ENCODE results near the gene JTB. TPM values are rescaled to one million over a fixed set of nuclear protein-coding genes. Genes with fewer than 3 reads are reported as not detected.

Gene JTB
- total RNA-seq (2013): 175 TPM
- polyA plus RNA-seq (100 to 1,000 TPM; 150 to 391 (median 312) TPM), polyA minus RNA-seq (73.4 and 98.3 TPM in 2 replicates), total RNA-seq (3.9 to 17.1 (median 13.0) reads per million in 11 experiments)

- Histone ChIP-seq H3K9ac (ENCODE audit: insufficient read depth, low read length, poor library complexity, severe bottlenecking) (peak within 1 kb of the TSS; percentile 83), H3K27ac (ENCODE audit: low read depth in 1 of 2, low read length in 2 of 2) (peak within 1 kb of the TSS; percentile 53 to 85), H3K79me2 (ENCODE audit: insufficient read depth, low read length) (peaks cover 30% of the 10 kb centered on the region), H3K4me1 (ENCODE audit: control insufficient read depth in 1 of 2, insufficient read depth in 2 of 2, low read length in 2 of 2) (peaks cover 26 to 43% of the 10 kb centered on the region in 2 donors), H2AFZ (ENCODE audit: insufficient read depth, low read depth, low read length, poor library complexity, severe bottlenecking) (peak within 1 kb of the TSS; percentile 89), H3K9me3 (replicated peaks in 1 of 2; ENCODE audit: control insufficient read depth in 1 of 2, insufficient read depth in 1 of 2, low read length in 2 of 2) (no peaks in the 10 kb centered on the region), H4K20me1 (ENCODE audit: insufficient read depth, low read length) (peaks cover 6% of the 10 kb centered on the region), H3K4me3 (replicated peaks in 1 of 3; ENCODE audit: low read depth in 2 of 3, low read length in 3 of 3) (peak within 1 kb of the TSS; percentile 75 to 95 (median 77)), H3K27me3 (ENCODE audit: control insufficient read depth in 2 of 2, insufficient read depth in 2 of 2, low read length in 2 of 2) (no peaks in the 10 kb centered on the region), H3K4me2 (replicated peaks; ENCODE audit: extremely low read depth, low read length, poor library complexity, severe bottlenecking) (peak within 1 kb of the TSS; percentile 90), H3K36me3 (replicated peaks in 1 of 2; ENCODE audit: control insufficient read depth in 1 of 2, insufficient read depth in 2 of 2, low read length in 2 of 2) (peaks cover 23 to 31% of the 10 kb centered on the region in 2 donors)
- TF ChIP-seq CTCF (IDR thresholded peaks at IDR 0.05): no peak
- DNase-seq: peak; percentile 62 to 79 (median 72)
- H3K4me3 Mint-ChIP-seq: peak within 1 kb of the TSS; percentile 99
- peaks cover 0 to 2% (median 0%) of the 10 kb centered on the region in 3 donors for H3K27me3 Mint-ChIP-seq (ENCODE audit: low read depth in 3 of 3)
- peak within 1 kb of the TSS; percentile 90 to 97 (median 94) for H3K27ac Mint-ChIP-seq
- intact Hi-C loops (cut with micrococcal nuclease): no loop called here
- peaks cover 50% of the 10 kb centered on the region for H3K4me1 Mint-ChIP-seq
- WGBS (ENCODE audit: insufficient coverage): under 1% methylated on average over 68 of the region's 75 CpGs
- no peaks in the 10 kb centered on the region for H3K9me3 Mint-ChIP-seq
- peaks cover 25 to 33% of the 10 kb centered on the region in 2 donors for H3K36me3 Mint-ChIP-seq
Observed at GRCh38 chr1:153977250-153978240, at the start of gene JTB. JTB (minus strand) TSS chr1:153977674; CDS start chr1:153977252, 422 bp downstream.

- no CpG with 5 or more reads among the region's 1 CpG for WGBS (ENCODE audit: insufficient coverage)
- no peak overlapping the region for H3K27ac Mint-ChIP-seq
- intact Hi-C loops (cut with micrococcal nuclease): no loop called here
Observed at GRCh38 chr1:154019940-154020339, 42.5 kb upstream of the JTB start.

More at GRCh38 chr1:154019940-154020339, 42.5 kb upstream of the JTB start:
- TF ChIP-seq CTCF (IDR thresholded peaks at IDR 0.05): no peak
- Histone ChIP-seq H4K20me1 (ENCODE audit: insufficient read depth, low read length) (no peaks in the 10 kb centered on the region), H3K79me2 (ENCODE audit: insufficient read depth, low read length) (no peaks in the 10 kb centered on the region), H3K9me3 (replicated peaks in 1 of 2; ENCODE audit: control insufficient read depth in 1 of 2, insufficient read depth in 1 of 2, low read length in 2 of 2) (no peaks in the 10 kb centered on the region), H3K27ac (ENCODE audit: low read depth in 1 of 2, low read length in 2 of 2) (no peak overlapping the region), H3K4me1 (ENCODE audit: control insufficient read depth in 1 of 2, insufficient read depth in 2 of 2, low read length in 2 of 2) (no peaks in the 10 kb centered on the region), H3K4me2 (replicated peaks; ENCODE audit: extremely low read depth, low read length, poor library complexity, severe bottlenecking) (no peak overlapping the region), H3K4me3 (replicated peaks in 1 of 3; ENCODE audit: low read depth in 2 of 3, low read length in 3 of 3) (no peak overlapping the region), H2AFZ (ENCODE audit: insufficient read depth, low read depth, low read length, poor library complexity, severe bottlenecking) (no peak overlapping the region), H3K36me3 (replicated peaks in 1 of 2; ENCODE audit: control insufficient read depth in 1 of 2, insufficient read depth in 2 of 2, low read length in 2 of 2) (no peaks in the 10 kb centered on the region), H3K27me3 (ENCODE audit: control insufficient read depth in 2 of 2, insufficient read depth in 2 of 2, low read length in 2 of 2) (no peaks in the 10 kb centered on the region), H3K9ac (ENCODE audit: insufficient read depth, low read length, poor library complexity, severe bottlenecking) (no peak overlapping the region)
- H3K27me3 Mint-ChIP-seq (ENCODE audit: low read depth in 3 of 3): peaks cover 2 to 7% (median 4%) of the 10 kb centered on the region in 3 donors
- no peak overlapping the region for H3K4me3 Mint-ChIP-seq
- DNase-seq: no peak
- H3K9me3 Mint-ChIP-seq: peaks cover 0 to 2% (median 0%) of the 10 kb centered on the region in 7 donors
- H3K4me1 Mint-ChIP-seq: no peaks in the 10 kb centered on the region
- H3K36me3 Mint-ChIP-seq: no peaks in the 10 kb centered on the region
